MM.1S (cell line): ENCODE data around the gene KBTBD6.

Experiments used
- EZH2 ChIP-seq: fragments of 300-600 bp; sonication (generic); optimal IDR thresholded peaks from 2 replicates; pipeline ENCODE3; 2017; ENCODE audit warnings: low read depth, mild to moderate bottlenecking, antibody characterized with exemption, low read length, mixed read lengths
- EZH2phosphoT487 ChIP-seq: fragments of 300-600 bp; sonication (generic); IDR thresholded peaks from 2 replicates; pipeline ENCODE4 v1.6.1; 2018; ENCODE audit warnings: antibody characterized with exemption, low read length
- TF ChIP-seq, protein P1 (sequence below): fragments of 300-600 bp; sonication (generic); IDR thresholded peaks from 2 replicates; pipeline ENCODE4 v1.5.1; 2016; ENCODE audit warnings: antibody characterized with exemption, low read length, mixed read lengths

DNA sequence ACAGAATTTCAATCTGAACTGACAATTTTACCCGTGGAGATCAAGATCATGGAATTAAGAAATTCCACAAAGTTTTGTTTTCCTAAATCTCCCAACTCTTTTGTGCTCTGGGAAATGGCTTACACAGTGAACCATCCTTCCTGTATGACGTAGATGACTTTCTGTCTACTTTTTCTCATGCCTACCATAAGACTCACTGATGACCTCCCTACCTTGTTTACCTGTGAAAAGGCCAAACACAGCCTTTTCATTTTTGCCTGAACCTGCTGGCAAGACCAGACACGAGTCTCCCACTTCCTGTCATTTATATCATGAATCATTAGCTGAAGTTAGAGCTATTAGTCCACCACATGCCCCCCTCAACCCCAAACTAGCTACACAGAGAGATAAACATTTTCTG is 4.6 kb upstream of the KBTBD6 start:
- TF ChIP-seq EZH2, result no peak
- TF ChIP-seq, protein P1, sequence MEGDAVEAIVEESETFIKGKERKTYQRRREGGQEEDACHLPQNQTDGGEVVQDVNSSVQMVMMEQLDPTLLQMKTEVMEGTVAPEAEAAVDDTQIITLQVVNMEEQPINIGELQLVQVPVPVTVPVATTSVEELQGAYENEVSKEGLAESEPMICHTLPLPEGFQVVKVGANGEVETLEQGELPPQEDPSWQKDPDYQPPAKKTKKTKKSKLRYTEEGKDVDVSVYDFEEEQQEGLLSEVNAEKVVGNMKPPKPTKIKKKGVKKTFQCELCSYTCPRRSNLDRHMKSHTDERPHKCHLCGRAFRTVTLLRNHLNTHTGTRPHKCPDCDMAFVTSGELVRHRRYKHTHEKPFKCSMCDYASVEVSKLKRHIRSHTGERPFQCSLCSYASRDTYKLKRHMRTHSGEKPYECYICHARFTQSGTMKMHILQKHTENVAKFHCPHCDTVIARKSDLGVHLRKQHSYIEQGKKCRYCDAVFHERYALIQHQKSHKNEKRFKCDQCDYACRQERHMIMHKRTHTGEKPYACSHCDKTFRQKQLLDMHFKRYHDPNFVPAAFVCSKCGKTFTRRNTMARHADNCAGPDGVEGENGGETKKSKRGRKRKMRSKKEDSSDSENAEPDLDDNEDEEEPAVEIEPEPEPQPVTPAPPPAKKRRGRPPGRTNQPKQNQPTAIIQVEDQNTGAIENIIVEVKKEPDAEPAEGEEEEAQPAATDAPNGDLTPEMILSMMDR, result no peak
- TF ChIP-seq EZH2phosphoT487, result no peak
